ENCODE measurements around the gene TBC1D2B.

Gene TBC1D2B

DNA sequence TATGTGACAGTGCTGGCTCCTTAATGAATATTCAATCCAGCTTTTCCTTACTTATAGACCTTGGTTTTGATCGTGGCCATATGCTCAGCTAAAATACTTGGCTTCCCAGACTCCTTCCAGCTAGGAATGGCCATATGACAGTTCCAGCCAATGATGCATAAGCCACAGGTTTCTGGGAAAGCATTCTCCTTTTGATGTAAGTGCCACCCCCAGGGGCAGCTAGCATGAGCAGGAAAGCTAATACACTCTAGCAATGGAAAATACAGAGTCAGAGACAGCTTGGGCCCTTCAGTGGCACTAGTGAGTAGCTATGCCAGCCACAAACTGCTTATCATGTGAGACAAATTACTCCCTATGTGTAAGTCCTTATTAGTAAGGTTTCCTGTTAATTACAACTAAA, 26.7 kb downstream of the TBC1D2B start:
- DNase-seq (ENCODE audit: extremely low read depth, low read depth), result no peak
- no peak overlapping the region for H3K4me3 ChIP-seq (replicated peaks; ENCODE audit: low read depth, low read length)
- TF ChIP-seq, protein P1, sequence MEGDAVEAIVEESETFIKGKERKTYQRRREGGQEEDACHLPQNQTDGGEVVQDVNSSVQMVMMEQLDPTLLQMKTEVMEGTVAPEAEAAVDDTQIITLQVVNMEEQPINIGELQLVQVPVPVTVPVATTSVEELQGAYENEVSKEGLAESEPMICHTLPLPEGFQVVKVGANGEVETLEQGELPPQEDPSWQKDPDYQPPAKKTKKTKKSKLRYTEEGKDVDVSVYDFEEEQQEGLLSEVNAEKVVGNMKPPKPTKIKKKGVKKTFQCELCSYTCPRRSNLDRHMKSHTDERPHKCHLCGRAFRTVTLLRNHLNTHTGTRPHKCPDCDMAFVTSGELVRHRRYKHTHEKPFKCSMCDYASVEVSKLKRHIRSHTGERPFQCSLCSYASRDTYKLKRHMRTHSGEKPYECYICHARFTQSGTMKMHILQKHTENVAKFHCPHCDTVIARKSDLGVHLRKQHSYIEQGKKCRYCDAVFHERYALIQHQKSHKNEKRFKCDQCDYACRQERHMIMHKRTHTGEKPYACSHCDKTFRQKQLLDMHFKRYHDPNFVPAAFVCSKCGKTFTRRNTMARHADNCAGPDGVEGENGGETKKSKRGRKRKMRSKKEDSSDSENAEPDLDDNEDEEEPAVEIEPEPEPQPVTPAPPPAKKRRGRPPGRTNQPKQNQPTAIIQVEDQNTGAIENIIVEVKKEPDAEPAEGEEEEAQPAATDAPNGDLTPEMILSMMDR (IDR thresholded peaks at IDR 0.05; ENCODE audit: low read depth, low read length, missing control alignments), result no peak

DNA sequence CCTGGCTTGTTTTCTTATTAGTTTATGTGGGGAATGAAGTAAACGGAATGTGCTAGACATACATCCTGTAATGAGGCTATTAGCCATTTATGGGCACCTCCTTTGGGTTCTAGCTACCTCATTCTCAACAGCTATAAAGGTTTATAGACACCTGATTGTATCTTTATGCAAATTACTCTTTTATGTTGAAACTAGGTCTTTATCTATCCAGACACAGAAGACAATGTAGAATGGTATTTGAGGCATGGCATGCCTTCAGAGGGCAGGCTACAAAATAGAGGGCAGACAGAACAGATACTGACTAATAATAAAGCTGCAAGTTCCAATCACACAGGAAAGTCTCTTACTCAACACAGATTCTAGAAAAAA, 27.1 kb downstream of the TBC1D2B start:
- no peak overlapping the region for H3K4me3 ChIP-seq (replicated peaks; ENCODE audit: low read depth, low read length)
- TF ChIP-seq, protein P1 (IDR thresholded peaks at IDR 0.05; ENCODE audit: low read depth, low read length, missing control alignments), result no peak
- DNase-seq (ENCODE audit: extremely low read depth, low read depth), result no peak

DNA sequence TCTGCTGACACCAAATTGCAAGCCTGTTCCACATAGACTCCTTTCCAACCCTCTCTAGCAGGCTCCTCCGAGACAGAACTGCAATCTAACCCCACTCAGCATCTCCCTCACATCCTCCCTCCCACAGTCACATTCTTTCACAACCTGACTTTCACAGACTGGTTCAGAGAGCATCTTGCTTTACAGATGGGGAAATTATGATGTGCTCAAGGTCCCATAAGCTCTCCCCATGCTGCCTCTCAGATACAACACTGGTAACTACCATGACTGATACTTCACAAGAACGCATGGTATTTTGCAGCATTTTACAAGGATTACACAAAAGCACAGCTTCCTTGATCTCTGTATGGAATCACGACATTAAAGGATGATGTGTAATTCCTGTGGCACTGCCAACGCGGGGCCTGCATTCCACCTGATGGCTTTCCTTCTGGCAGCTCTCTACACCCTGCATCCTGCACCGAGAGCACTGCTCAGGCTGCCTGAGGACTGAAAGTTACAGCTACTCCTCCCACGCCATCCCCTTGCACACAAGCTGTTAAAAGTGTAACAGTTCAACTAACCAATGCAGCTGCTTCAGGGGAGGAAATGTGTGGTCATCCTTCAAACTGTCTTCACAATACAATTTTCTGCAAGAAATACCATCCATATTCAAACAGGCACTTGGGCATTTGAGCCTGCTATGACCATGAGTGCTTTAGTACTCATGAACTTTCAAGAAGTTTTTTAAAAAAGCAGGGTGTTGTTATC, 27.6 kb downstream of the TBC1D2B start:
- TF ChIP-seq, protein P1 (IDR thresholded peaks at IDR 0.05; ENCODE audit: low read depth, low read length, missing control alignments), result no peak
- H3K4me3 ChIP-seq (replicated peaks; ENCODE audit: low read depth, low read length), result no peak overlapping the region
- no peak for DNase-seq (ENCODE audit: extremely low read depth, low read depth)

DNA sequence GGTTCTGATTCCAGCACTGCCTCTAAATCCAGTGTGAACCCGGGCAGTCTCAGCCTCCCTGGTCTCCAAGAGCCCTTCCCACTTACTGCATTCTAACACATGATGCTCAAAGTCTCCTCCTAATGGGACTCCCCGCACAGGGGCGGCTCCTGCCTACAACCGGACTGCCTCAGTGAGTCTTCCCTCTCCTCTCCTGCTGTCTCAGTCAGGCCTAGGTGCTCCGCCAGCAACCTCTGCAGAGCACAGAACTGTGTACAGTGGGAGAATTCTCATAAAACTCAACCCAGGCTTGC, 28.9 kb downstream of the TBC1D2B start:
- TF ChIP-seq, protein P1 (IDR thresholded peaks at IDR 0.05; ENCODE audit: low read depth, low read length, missing control alignments), result no peak
- no peak overlapping the region for H3K4me3 ChIP-seq (replicated peaks; ENCODE audit: low read depth, low read length)
- DNase-seq (ENCODE audit: extremely low read depth, low read depth), result no peak

DNA sequence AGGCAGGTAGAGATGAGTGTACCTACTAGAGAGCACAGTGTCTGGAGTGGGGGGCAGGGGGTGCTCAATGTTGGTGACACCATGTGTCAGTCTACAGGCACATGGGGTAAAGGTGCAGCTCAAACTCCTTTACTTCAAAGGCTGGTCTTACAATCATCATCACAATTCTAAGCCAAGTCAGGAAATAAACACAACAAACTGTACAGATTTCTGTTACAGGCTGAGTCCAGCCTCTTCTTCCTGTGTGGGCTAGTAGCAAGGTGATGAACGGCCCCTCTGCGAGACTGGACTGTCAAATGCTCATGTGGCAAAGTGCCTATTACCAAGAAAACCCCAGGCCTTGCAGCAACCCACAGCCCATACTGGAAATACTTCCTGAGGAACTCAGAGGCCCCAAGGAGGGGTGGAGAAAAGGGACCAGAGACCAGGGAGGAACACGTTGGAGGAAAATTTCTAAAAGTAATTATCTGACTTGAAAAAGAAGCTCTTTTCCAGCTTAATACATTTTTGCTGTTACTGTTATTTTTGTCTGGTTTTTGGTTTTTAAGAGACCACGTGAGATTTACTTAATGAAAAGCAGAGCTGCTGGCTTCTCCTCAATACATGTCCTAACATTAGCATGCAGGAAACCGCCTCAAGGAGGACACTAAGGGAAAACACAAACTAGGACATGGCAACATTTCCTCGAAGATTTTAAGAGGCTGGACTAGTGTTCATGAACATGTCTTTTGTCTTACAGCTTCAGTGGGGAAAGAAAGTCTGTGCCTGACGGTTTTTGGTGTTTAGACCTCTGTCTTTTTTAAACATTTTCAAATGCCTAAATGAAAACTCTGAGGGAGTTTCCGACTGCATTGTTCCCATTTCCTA, 29.5 kb downstream of the TBC1D2B start:
- H3K4me3 ChIP-seq (replicated peaks; ENCODE audit: low read depth, low read length), result no peak overlapping the region
- TF ChIP-seq, protein P1 (IDR thresholded peaks at IDR 0.05; ENCODE audit: low read depth, low read length, missing control alignments), result no peak
- DNase-seq (ENCODE audit: extremely low read depth, low read depth), result no peak

DNA sequence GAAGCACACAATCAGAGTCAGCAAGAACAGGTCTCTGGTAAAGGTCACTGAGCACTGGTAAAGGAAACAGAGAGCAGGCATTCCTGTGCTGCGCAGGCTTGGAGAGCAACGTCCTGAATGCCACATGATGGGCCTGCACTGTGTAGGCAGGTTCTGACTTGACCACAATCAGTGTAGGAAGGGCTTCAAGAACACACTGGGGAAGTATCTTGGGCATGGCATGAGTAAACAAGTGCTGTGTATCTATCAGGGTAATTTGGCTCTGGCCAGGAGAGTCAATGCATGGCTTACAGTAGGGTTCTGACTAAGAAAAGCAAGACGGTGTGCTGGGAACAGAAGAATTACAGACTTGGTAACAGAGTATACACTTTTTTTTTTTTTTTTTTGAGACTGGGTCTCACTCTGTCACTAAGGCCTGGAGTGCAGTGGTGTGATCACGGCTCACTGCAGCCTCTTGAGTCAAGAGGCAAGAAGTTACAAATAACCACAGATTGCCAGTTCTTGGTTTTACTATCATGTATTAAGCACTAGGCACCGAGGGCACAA, 30.6 kb downstream of the TBC1D2B start:
- DNase-seq (ENCODE audit: extremely low read depth, low read depth), result no peak
- no peak overlapping the region for H3K4me3 ChIP-seq (replicated peaks; ENCODE audit: low read depth, low read length)
- TF ChIP-seq, protein P1 (IDR thresholded peaks at IDR 0.05; ENCODE audit: low read depth, low read length, missing control alignments), result no peak

All from HFF-Myc (cell line).